SU-DHL-6 (cell line): ENCODE data around the gene MYLK4.

Source experiments
- H2AFZ ChIP-seq: fragments of 200-600 bp; sonication (generic); 2 replicates; pipeline ENCODE4 v1.6.1; 2014; ENCODE audit warnings: low read depth, mild to moderate bottlenecking, moderate library complexity, mixed read lengths, antibody characterized with exemption, low read length; ENCODE audit not compliant: severe bottlenecking
- H3F3A ChIP-seq: fragments of 200-600 bp; shearing (Covaris generic); 2 replicates; pipeline ENCODE4 v1.6.0; 2016; ENCODE audit warnings: antibody characterized with exemption, mild to moderate bottlenecking; ENCODE audit not compliant: insufficient read depth
- H3K27ac ChIP-seq: fragments of 200-600 bp; sonication (generic); 2 replicates; pipeline ENCODE4 v1.5.1; 2016; ENCODE audit warnings: low read depth, mild to moderate bottlenecking, low read length, moderate library complexity, mixed read lengths
- H3K27me3 ChIP-seq: fragments of 200-600 bp; sonication (generic), shearing (Covaris generic); 2 replicates; pipeline ENCODE4 v1.6.0; 2014; ENCODE audit warnings: mild to moderate bottlenecking, low read length
- H3K36me3 ChIP-seq: fragments of 200-600 bp; sonication (generic); 2 replicates; pipeline ENCODE4 v1.6.1; 2014; ENCODE audit warnings: mild to moderate bottlenecking, low read length, mixed read lengths
- H3K4me2 ChIP-seq: fragments of 300-600, 200-600 bp; shearing (Covaris generic), sonication (generic); 2 replicates; pipeline ENCODE4 v1.6.0; 2014; ENCODE audit warnings: low read length, low read depth, mild to moderate bottlenecking; ENCODE audit not compliant: poor library complexity, severe bottlenecking
- H3K4me3 ChIP-seq: fragments of 200-600 bp; sonication (generic); 2 replicates; pipeline ENCODE4 v1.5.1; 2014; ENCODE audit warnings: antibody characterized with exemption, low read length, mild to moderate bottlenecking, mixed read lengths; ENCODE audit not compliant: insufficient read depth, poor library complexity, severe bottlenecking
- H3K79me2 ChIP-seq: fragments of 200-600 bp; sonication (generic); 2 replicates; pipeline ENCODE4 v1.6.1; 2014; ENCODE audit warnings: mild to moderate bottlenecking, low read length, moderate library complexity; ENCODE audit not compliant: insufficient read depth
- H3K9ac ChIP-seq: fragments of 200-600 bp; sonication (generic); 2 replicates; pipeline ENCODE4 v1.7.0; 2014; ENCODE audit warnings: mild to moderate bottlenecking, low read length
- H3K9me2 ChIP-seq: fragments of 200-600 bp; sonication (generic); replicated peaks from 2 replicates; pipeline ENCODE4 v1.6.1; 2014; ENCODE audit warnings: low read length; ENCODE audit not compliant: insufficient read depth
- H3K9me3 ChIP-seq: fragments of 200-600 bp; sonication (generic); 2 replicates; pipeline ENCODE4 v1.6.1; 2014; ENCODE audit warnings: low read length, mixed read lengths; ENCODE audit not compliant: insufficient read depth
- H4K20me1 ChIP-seq: fragments of 200-600 bp; sonication (generic); 2 replicates; pipeline ENCODE4 v1.6.1; 2014; ENCODE audit warnings: low read depth, mild to moderate bottlenecking, antibody characterized with exemption, low read length, moderate library complexity, mixed read lengths
- CTCF ChIP-seq: fragments of 200-600 bp; sonication (generic); IDR thresholded peaks from one replicate; pipeline ENCODE4 v1.5.1; 2017; ENCODE audit warnings: antibody characterized with exemption, mild to moderate bottlenecking, low read length, moderate library complexity; ENCODE audit not compliant: insufficient read depth, poor library complexity, severe bottlenecking
- EZH2phosphoT487 ChIP-seq: fragments of 200-600 bp; sonication (generic), shearing (Covaris generic); conservative IDR thresholded peaks from 2 replicates; pipeline ENCODE4 v1.6.1; 2018; ENCODE audit warnings: mild to moderate bottlenecking, antibody characterized with exemption, low read length, moderate library complexity, mixed read lengths

The MYLK4 gene

GRCh38 chr6:2795162-2795561, 44.4 kb upstream of the MYLK4 start:
- no peaks in the 10 kb centered on the region for H3K9me2 ChIP-seq
- no peaks in the 10 kb centered on the region for H3K36me3 ChIP-seq
- H3K27ac ChIP-seq, result no peak overlapping the region
- no peak overlapping the region for H3K4me2 ChIP-seq
- no peak for TF ChIP-seq EZH2phosphoT487
- TF ChIP-seq CTCF, result no peak
- no peaks in the 10 kb centered on the region for H3K9me3 ChIP-seq
- H3K4me3 ChIP-seq, result no peak overlapping the region
- no peak overlapping the region for H2AFZ ChIP-seq
- no peaks in the 10 kb centered on the region for H3K79me2 ChIP-seq
- H3F3A ChIP-seq, result peaks cover 11% of the 10 kb centered on the region
- H4K20me1 ChIP-seq, result no peaks in the 10 kb centered on the region
- no peaks in the 10 kb centered on the region for H3K27me3 ChIP-seq
- H3K9ac ChIP-seq, result no peak overlapping the region

GRCh38 chr6:2794171-2794730, 43.5 kb upstream of the MYLK4 start:
- Histone ChIP-seq H3K9me2 (no peaks in the 10 kb centered on the region), H3K9ac (no peak overlapping the region), H3K9me3 (no peaks in the 10 kb centered on the region), H3K27me3 (no peaks in the 10 kb centered on the region), H3K79me2 (no peaks in the 10 kb centered on the region), H3K4me3 (no peak overlapping the region), H3K27ac (no peak overlapping the region), H3K4me2 (no peak overlapping the region), H2AFZ (no peak overlapping the region), H4K20me1 (no peaks in the 10 kb centered on the region), H3K36me3 (no peaks in the 10 kb centered on the region), H3F3A (peaks cover 15% of the 10 kb centered on the region)
- TF ChIP-seq CTCF (no peak), EZH2phosphoT487 (no peak)

DNA sequence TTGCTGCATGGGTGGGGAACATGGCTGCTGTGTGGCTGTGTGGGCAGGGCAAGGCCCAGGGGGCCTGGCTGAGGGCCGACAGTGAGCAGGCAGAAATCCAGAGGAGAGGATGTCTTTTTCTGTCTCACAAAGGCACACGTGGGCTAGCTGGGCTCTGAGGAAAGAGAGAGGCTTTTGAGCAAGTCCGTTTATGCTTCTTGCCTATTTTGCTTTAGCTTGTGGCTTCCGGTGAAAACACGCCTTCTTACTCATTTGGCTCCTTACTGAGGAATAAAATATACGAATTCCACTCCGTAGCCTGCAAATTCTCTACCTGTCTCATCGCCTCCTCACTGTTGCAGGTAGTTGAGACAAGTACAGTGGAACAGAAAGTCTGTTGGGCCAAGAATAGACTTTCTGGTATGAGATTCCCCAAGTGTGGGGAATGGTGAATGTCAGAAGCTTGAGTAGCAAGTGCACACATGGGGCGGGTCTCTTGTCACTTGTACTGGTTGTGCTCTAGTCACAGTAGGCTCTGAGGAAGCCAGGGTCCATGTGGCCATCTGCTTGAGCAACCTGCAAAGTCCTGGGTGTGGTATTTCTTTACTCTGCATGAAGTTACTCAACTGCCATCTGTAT, 42.9 kb upstream of the MYLK4 start:
- H3K9ac ChIP-seq, result no peak overlapping the region
- H3K4me2 ChIP-seq, result no peak overlapping the region
- H3K79me2 ChIP-seq, result no peaks in the 10 kb centered on the region
- H4K20me1 ChIP-seq, result no peaks in the 10 kb centered on the region
- no peak overlapping the region for H3K27ac ChIP-seq
- H3K36me3 ChIP-seq, result no peaks in the 10 kb centered on the region
- H2AFZ ChIP-seq, result no peak overlapping the region
- H3K9me2 ChIP-seq, result no peaks in the 10 kb centered on the region
- no peaks in the 10 kb centered on the region for H3K27me3 ChIP-seq
- H3K9me3 ChIP-seq, result no peaks in the 10 kb centered on the region
- no peak for TF ChIP-seq CTCF
- no peak for TF ChIP-seq EZH2phosphoT487
- H3K4me3 ChIP-seq, result no peak overlapping the region
- peaks cover 15% of the 10 kb centered on the region for H3F3A ChIP-seq
